C4-2B (cell line): ENCODE data around the gene MDC1.

ENCODE experiments used
- H3K27ac ChIP-seq: fragments of 450-650 bp; 2 replicates; pipeline ENCODE4 v1.5.1; 2017
- ZFX ChIP-seq: fragments of 450-650 bp; IDR thresholded peaks from 2 replicates; pipeline ENCODE4 v1.6.1; 2017
- TF ChIP-seq, protein P1 (sequence below): fragments of 450-650 bp; conservative IDR thresholded peaks from 2 replicates; pipeline ENCODE4 v1.5.1; 2017; ENCODE audit warnings: mild to moderate bottlenecking

MDC1 gene

DNA sequence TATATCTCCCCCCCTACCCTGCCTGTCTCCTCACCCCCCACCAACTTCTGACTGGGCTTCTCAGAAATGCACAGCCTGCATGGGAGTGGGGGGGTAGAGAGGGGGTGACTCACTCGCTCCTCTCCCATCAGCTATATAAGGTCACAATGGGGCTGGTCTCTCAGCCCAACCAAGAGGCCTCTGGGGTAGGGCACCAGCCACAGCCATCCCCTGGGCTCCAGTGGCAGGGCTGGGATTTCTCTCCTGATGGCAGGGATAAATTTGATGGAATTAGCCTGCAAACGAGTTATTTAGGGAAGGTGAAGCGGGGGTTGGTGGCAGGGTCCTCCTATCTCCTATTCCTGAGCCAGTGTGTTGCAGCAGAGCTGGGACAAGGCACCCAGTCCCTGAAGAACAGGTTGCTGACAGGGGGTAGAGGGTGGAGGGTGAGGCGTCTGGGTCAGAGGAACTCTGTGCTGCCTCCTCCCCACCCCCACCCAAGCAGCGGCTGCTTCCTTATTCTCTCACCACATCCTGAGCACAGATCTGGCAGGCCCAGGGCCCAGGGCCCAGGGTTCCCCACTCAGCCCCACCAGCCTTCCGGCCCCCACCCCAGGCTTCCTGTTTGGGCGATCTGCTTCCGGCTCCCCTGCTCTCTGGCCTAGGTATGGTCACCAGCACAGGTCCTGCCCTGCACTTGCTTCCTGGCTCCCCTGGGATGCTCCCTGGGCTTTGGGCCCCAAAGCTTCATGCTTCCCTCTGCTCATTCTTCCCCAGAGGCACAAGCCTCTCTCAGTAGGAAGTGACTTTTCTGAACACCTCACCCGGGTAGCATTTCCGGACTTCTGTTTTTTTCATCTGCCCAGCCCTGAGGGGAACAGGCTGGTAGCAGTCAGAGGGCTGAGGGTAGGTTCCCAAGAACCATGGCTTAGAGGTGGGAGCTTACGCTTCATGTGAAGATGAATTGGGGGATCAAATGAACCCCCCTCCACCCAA, 34.7 kb downstream of the MDC1 start:
- H3K27ac ChIP-seq = no peak overlapping the region
- TF ChIP-seq ZFX = no peak
- TF ChIP-seq, protein P1, sequence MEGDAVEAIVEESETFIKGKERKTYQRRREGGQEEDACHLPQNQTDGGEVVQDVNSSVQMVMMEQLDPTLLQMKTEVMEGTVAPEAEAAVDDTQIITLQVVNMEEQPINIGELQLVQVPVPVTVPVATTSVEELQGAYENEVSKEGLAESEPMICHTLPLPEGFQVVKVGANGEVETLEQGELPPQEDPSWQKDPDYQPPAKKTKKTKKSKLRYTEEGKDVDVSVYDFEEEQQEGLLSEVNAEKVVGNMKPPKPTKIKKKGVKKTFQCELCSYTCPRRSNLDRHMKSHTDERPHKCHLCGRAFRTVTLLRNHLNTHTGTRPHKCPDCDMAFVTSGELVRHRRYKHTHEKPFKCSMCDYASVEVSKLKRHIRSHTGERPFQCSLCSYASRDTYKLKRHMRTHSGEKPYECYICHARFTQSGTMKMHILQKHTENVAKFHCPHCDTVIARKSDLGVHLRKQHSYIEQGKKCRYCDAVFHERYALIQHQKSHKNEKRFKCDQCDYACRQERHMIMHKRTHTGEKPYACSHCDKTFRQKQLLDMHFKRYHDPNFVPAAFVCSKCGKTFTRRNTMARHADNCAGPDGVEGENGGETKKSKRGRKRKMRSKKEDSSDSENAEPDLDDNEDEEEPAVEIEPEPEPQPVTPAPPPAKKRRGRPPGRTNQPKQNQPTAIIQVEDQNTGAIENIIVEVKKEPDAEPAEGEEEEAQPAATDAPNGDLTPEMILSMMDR = no peak

DNA sequence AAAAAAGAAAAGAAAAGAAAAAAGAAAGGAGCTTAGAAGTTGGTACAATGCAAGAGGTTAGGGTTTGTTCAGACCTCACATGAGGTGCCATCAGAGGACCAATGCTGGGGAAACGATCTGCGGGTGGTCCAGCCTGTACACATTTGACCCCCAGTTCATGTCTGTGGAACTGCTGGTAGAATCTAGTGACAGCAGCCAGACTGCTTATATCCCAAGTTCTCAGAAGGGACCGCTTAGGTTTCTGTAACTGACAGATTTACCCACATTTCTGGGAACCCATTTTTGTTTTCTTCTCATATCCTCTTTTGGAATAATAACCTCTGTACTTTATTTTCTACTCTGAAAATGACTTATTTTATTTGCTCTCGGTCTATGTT, 35.3 kb downstream of the MDC1 start:
- TF ChIP-seq, protein P1 = no peak
- TF ChIP-seq ZFX = no peak
- no peak overlapping the region for H3K27ac ChIP-seq

- no peak overlapping the region for H3K27ac ChIP-seq
- TF ChIP-seq, protein P1 = no peak
- no peak for TF ChIP-seq ZFX
These were observed 37.1 kb downstream of the MDC1 start for GRCh38 chr6:30679765-30680535.

- TF ChIP-seq, protein P1 = peak; percentile 98
- TF ChIP-seq ZFX = no peak
- no peak overlapping the region for H3K27ac ChIP-seq
These were observed 37.9 kb downstream of the MDC1 start for GRCh38 chr6:30678964-30679726.

DNA sequence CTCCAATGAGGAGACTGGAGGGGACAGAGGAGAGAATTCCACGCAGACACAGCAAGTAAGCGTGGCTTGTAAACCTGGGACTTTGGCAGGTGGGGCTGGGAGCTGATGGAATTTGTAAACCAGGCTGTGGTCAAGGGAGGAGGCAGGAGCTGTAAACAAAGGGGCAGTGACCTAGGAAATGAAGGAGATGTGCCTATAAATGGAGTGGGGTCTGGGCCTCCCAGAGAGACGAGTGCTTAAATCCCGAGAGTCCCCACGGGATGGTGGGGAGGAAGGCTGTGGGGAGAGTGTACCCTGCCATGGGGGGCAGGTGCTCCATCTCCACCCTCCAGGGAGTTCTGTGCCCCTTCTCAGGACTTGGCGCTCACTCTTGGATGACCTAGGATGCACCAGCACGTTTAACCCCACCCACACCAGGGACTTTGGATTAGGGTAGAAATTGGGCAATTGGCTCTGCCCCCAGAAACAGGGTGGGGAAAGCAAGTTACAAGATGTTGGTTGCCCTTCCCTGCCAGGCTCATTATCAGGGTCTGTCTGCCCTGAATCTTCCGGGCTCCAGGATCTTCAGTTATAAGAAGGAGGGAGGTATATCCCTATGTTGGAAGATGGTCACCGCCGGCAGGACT, 40.3 kb downstream of the MDC1 start:
- TF ChIP-seq ZFX = no peak
- TF ChIP-seq, protein P1 = no peak
- H3K27ac ChIP-seq = no peak overlapping the region

- no peak for TF ChIP-seq ZFX
- TF ChIP-seq, protein P1 = peak; percentile 95
- H3K27ac ChIP-seq = peak within 1 kb of the TSS; percentile 70
These were observed 44.4 kb downstream of the MDC1 start, which contains the start of gene DHX16 for GRCh38 chr6:30672445-30673253. DHX16 (minus strand) TSS chr6:30673006; CDS start chr6:30672841, 165 bp downstream.
